NCI-H510A (cell line): ENCODE results near the gene IFT74.
"Not testable (repeated sequence)": the region's sequence is repeated elsewhere in the genome, so short reads cannot be mapped to it uniquely, and the experiment has no call there.

Experiments
- DNase-seq: peaks from one replicate; lab custom pipeline; 2025; lab: John Stamatoyannopoulos, UW

The IFT74 gene

GRCh38 chr9:27073841-27074728 lies 117.9 kb downstream of the IFT74 start:
- no peak for DNase-seq

- DNase-seq, result no peak
Observed at GRCh38 chr9:27078685-27079084, 122.5 kb downstream of the IFT74 start.

GRCh38 chr9:27085456-27085855 lies 129.2 kb downstream of the IFT74 start:
- DNase-seq, result no peak

DNA sequence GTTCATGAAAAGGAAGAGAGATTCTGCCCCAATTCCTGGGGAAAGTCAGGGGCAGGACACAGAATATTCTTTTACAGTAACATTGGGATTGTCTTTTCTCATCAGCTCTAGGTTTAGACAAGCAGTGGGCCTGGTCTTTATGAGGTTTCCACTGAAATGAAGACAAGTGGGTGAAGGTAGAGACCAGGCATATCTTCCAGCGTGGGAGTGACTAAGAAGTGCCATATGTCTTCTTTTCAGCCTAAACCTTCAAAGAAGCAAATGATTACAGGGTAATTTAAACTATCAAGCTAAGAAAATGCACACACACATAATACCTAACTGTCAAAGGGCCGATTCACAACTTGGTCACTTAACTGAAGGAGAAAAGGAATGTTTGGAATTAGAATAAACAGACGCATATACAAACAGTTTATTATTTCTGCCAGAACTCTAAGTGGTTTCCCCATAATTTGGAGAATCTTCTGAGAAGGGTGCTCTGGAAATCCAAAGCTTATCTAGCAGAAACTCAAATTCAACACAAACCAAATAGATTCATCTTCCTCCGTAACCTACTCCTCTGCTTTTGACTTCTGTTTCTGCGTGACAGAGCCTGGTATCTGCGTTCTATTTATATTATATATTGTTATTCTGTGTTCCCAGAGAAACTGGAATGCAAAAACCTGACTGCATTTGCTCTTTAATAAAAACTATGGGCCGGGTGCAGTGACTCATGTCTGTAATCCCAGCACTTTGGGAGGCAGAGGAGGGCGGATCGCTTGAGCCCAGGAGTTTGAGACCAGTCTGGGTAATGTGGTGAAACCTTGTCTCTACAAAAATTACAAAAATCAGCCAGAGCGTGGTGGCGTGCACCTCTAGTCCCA lies 130.8 kb downstream of the IFT74 start:
- no peak for DNase-seq

DNA sequence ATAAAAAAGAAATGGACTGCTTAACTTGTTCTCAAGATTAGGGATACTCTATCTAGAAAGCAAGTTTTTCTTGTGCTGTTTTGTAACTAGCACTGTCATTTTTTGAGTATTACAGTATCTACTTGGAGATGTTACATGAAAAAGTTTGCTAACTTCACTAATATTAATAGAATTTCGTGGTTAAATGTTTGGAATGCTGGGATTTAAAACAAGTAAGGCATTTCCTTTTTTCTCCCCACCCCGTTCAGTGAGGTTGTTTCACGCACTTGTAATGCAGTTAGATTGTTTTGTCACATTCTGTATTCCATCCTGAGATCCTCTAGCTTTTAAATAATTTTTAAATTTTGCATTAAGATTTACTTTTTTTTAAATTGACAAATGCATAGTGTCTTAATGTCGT lies 132.8 kb downstream of the IFT74 start:
- no peak for DNase-seq

DNA sequence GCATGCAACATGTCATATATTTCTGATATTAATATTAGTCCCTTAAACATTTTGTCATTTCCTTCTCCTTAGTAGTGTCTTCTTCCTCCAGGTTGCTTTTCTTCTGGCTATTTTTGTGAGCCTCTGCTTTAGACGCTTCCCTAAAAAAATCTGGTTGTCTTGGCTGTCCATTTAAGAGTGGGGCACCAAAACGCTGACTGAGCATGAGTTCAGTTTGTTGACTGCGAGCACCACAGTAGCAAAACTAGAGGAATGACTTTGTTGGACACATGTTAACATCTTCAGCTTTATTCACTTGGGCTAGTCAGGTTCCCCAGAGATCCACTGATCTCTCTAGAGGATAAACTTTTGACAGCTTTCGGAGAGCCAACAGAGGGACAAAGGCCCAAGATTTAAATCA lies 133.5 kb downstream of the IFT74 start:
- no peak for DNase-seq

DNA sequence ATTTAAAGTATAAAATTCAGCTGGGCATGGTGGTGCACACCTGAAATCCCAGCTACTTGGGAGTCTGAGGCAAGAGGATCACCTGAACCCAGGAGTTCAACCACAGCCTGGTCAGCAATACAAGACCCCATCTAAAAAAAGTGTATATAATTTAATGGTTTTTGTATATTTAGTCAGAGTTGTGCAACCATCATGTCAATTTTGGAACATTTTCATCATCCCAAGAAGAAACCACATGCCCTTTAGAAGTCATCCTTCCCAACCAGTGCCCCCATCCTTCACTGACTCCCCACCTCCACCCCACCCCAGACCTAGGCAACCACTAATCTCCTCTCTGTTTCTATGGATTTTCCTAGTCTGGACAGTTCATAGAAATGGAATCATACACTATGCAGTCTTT lies 134.0 kb downstream of the IFT74 start:
- no peak for DNase-seq

DNA sequence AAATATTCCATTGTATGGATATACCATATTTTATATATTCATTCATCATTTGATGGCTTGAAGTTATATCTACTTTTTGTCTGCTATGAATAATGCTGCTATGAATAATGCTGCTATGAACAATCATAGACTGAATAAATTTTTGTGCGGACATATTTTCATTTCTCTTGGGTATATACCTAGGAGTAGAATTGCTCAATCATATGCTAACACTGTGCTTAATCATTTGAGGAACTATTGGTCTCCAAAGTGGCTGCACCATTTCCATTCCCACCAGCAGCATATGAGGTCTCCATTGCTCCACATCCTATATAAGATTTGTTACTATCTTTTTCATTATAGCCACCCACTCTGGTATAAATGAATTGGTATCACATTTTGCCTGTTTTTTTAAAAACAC lies 134.5 kb downstream of the IFT74 start:
- no peak for DNase-seq

- not testable (repeated sequence) for DNase-seq
Observed at GRCh38 chr9:27092496-27092895, 136.3 kb downstream of the IFT74 start.

DNA sequence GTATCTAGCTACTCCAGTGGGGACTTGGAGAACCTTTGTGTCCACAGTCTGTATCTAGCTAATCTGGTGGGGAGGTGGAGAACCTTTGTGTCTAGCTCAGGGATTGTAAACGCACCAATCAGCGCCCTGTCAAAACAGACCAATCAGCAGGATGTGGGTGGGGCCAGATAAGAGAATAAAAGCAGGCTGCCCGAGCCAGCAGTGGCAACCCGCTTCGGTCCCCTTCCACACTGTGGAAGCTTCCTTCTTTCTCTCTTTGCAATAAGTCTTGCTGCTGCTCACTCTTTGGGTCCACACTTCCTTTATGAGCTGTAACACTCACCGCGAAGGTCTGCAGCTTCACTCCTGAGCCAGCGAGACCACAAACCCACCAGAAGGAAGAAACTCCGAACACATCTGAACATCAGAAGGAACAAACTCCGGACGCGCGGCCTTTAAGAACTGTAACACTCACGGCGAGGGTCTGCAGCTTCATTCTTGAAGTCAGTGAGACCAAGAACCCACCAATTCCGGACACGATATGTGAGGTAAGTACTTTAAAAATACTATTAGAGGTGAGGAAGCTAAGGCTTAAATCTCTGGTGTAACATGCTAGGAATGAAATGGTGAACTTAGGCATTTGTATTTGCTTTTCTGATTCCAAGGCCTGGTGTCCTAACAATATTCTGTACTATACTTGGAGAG lies 137.3 kb downstream of the IFT74 start:
- DNase-seq, result not testable (repeated sequence)

GRCh38 chr9:27094640-27095298 lies 138.6 kb downstream of the IFT74 start:
- DNase-seq, result no peak

DNA sequence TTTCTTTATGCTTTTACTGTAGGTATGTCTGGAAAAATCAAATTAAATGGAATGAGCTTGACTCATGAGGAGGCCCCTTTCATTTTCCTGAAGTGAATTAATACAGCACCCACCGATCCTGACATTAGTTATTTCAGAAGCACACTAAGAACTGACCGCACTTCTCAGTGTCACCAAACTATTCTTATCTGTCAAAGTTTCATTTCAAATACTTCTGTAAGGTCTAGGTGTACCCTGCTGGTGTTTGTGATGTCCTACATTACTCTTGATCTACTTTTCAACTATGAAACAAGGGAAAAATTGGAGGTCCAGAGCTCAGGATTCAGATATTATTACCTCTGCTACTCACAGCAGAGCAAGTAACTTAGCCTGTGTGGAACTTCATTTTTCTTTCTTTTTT lies 151.0 kb downstream of the IFT74 start:
- no peak for DNase-seq

DNA sequence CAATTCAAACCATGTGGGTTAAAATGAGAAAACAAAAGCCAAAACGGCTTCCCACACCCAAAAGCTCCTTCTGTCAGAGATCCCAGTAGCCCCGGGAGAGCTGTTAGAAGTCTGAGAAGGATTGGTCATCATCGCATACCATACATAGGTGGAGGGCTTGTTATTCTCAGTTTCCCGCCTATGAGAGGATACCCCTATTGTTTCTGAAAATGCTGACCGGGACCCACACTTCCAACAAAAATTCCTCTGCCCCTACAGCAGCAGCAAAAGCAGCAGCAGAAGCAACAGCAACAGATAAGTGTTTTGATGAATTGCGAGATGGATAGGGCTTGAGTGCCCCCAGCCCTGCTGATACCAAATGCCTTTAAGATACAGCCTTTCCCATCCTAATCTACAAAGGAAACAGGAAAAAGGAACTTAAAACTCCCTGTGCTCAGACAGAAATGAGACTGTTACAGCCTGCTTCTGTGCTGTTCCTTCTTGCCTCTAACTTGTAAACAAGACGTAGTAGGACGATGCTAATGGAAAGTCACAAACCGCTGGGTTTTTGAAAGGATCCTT lies 152.8 kb downstream of the IFT74 start, which contains the start of gene TEK:
TSS of gene TEK (plus strand) at position 245 of the 561 bp plus-strand sequence. CDS start 366 bp downstream, outside the sequence.
- DNase-seq, result no peak

- DNase-seq, result no peak
Observed at GRCh38 chr9:27109621-27110020, 153.4 kb downstream of the IFT74 start.

GRCh38 chr9:27110181-27110580 lies 154.0 kb downstream of the IFT74 start:
- no peak for DNase-seq

DNA sequence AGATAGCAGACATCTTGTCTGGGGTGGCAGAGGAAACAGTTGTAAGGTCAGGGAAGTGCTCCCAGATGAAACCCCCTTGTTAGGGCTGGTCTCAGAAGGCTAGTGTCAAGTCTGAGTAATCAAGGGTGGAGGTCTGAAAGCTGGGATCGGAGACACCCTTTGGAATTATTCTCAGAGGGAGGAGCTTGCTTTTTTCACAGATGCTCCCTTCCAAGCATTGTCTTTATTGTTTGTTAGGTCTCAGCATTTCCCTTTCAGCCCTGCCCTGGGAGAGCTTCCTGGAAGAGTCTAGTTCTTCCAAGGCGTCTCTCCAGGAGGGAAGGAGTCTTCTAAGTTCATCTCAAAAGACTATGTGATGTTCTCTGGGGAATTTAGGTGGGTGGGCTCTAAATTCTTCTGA lies 156.0 kb downstream of the IFT74 start:
- DNase-seq, result no peak
